ENCODE measurements around the gene GAST.

GAST gene

DNA sequence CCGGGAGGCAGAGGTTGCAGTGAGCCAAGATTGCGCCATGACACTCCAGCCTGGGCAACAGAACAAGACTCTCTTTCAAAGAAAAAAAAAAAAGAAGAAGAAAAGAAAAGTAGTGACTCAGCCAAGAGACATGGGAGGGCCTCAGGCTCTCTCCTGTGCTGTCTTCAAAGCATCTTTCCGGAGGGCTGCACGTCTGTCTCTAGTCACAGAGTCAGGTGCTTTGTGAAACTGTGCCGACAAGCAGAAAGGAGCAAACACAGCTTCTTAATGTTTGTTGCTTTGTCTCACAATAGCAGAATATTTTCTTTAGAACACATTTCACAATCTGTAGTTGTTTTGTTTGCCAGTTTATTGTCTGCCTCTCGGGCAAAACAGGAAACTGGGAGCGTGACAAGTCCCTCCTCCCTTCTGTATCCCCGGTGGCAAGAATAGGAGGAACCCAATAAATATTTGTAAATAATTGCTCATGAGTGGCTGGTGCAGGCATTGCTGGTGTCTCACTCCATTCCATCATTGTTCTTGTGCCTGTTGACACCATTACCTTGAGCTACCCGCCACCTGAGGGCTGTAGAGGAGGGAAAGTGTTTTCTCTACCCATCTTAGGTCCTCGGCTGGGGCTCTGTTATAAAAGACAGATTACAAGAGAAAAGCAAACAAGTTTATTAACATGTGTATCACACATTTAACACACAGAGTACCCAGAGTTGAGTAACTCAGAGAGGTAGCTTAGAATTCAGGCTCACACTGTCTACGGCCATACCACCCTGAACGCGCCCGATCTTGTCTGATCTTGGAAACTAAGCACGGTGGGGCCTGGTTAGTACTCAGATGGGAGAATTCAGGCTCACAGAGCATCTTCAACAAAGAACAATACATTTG lies 5.5 kb downstream of the GAST start:
- no peak for DNase-seq

DNA sequence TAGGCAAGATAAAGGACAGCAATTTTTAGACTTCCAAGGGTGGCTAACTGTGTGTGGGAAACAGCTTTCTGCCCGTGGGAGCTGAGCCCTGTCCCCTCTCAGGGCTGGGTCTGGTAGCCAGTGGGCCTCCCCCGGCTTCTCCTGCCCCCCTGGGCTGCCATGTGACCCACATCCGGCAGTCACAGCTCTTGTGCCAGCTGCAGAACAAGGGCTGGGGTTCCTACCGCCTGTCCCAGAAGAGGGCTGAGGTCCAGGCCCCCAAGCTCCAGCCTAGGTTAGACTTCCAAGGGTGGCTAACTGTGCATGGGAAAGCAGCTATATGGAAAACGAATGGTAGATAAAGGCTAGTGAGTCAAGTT lies 6.1 kb downstream of the GAST start:
- DNase-seq, result no peak

DNA sequence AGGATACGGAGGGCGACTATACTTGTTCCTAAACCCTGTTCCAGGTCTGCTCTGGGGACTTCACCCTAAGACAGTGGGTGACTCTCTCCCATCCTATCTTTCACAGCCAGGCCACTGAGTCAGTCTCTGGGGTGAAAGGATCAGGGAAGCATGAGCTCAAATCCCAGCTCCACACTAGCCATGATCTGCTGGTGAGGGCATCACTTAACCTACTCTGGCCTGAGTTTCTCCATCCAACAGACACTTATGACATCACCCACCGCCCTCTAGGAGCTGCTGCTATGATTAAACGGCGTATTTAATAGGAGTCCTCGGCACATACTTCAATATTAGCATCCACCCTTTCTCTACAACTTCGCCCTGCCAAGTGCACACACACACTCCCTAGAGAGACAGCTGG lies 10.1 kb downstream of the GAST start:
- DNase-seq, result no peak

DNA sequence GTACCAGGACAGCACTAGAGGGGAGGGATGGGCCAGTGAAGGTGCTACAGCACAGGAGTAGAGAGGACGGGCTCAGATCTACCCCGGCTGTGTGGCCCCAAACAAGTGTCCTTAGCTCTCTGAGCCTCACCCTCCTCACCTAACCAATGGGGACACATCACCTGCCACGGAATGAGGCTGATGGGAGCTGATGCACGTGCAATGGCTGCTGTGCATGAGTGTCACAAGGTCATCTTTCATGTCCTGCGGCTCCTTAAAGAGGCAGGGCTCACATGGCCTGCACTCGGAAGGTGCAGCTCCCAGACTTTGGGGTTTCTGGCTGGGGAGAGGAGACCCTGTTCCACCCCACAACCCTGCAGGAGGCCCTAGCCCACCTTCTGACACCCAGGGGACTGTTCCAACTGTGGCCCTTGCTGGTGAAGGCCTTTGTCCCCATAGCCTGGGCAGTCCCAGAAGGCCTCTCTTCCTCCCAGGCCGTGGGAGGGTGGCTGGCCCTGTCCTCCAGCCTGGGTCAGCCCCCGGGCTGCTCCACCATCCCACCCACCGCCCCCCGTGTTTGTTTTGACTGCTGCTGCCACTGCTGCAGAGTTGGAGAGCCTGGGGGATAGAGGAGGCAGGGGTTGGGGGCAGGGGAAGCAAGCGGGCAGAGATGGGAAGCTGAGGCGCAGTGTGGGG lies 11.8 kb downstream of the GAST start:
- DNase-seq, result no peak

DNA sequence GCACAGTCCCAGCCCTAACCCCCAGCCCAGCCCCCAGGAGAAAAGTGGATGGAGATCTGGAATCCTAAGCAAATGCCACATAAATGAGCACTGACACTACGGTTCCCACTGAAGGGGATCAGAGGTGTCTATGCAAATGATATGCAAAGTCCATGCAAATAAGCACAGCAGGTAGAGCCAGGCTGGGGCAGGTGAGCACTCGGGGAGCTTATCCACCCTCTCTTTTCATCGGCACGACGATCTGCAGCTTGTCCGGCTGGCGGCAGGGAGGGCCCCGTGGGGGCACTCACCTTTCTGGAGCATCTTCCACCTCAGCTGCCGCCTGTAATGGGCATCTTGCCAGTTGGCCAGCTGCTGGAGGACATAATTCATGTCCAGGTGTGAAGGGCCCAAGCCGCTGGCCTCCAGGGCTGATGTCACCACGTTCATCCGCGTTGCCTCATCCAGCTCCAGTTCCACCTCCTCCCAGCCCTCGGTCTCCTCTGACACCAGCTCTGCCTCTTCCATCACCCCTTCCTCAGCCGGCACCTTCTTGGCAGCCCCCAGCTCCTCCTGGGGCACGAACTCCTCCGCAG lies 12.4 kb downstream of the GAST start:
- peak; percentile 61 for DNase-seq

DNA sequence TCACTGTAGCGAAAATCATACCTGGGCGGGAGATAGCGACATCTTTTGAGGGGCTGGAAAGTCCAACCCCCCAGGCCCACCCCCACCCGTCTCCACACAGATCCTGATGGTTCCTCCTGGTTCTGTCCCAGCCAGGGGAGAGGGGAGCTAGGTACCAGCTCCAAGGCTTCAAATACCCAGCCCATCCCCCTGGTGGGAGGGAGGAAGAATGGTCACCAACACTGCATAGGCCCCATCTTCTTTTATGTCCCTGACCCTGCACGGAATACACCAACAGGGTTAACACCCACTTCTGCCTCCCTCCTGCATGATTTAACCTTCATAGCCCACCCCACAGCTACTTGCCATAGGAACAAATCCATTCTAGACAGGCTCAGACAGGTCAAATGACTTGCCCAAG lies 13.0 kb downstream of the GAST start:
- no peak for DNase-seq

DNA sequence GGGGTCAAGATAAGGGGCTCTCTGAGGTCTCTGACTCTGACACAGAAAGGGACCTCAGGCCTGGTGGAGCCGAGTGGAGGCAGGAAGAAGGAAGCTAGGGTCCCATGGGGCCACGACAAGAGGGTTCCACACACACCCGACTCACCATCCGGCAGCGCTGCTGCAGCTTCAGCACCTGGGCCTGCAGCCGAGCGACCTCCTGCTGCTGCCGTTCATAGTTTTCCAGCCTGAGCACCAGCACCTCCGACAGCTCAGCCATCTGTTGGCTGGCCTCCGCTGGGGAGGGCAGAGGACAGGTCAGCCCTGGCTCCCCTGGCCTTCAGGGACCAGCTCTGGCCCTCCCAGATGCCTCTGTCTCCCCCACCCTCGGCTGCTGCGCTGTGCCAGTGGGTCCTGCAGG lies 15.9 kb downstream of the GAST start:
- DNase-seq, result no peak

DNA sequence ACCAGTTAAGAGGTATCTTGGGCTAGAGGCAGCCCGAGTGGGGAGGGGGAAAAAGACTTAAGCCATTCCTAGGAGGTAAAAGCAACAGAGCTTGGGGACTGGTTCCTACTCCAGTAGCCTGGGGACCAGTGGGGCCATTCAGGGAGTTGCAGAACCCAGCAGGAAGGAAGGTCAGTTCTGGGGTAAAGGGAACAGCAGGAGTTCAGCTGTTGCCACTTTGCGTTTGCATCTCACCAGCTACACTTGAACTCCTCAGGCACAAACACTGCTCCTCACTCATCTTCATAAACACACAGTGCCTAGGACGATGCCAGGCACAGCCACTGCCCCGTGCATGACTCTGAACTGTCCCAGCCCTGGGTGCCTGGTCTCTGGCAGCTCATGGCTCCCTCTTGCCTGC lies 18.3 kb downstream of the GAST start:
- no peak for DNase-seq

DNA sequence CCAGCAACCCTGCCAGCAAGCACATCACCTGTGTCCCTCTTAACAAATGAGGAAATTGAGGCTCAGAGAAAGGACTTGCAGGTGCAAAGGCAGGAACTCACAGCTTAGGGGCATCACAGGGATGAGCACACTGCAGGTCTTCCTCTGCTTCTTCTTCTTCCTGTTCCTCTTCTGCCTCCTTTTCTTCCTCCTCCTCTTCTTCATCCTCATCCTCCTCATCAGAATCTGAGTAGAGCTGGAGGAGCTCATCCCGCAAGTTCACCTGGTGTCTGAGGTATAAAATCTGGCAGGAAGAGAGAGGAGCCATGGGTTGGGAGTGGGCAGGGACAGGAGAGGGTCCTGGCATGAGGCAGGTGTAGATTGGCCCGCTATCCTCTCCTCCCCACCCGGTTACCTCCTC lies 19.7 kb downstream of the GAST start:
- DNase-seq, result no peak

DNA sequence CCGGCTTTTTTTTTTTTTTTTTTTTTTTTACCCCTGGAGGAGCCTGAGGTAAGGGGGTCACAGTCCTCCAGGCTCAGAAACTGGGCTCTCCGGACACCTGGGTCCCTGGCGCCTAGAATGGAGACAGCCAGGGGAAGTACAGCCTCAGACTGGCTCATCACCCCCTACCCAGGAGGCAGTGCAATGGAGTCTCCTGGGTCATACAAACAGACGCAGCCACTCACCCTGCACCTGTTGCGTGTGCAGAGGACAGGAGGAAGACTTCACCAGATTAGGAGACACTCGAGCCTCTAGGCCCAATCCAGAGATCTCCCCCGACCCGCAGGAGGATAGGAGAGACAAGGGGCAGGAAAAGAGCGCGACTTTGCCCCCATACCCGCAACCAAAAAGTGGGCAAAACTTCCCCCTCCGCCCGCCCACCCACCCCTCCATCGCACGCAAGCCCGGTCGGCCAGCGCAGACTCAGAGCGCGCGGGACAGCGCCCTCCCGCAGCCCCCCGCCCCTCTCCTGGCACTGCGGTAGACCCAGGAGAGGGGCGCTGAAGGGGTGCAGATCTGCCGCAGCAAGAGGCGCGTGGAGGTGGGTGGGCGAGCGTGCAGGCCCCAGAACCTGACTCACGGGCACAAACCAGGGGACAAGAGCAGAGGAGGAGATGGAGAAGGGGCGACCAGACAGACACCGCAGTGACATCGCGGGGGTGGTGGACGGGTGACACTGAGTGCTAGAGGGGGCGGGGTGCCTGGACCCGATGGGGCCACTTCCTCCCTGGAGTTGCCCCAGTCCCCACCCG lies 21.4 kb downstream of the GAST start:
- no peak for DNase-seq

DNA sequence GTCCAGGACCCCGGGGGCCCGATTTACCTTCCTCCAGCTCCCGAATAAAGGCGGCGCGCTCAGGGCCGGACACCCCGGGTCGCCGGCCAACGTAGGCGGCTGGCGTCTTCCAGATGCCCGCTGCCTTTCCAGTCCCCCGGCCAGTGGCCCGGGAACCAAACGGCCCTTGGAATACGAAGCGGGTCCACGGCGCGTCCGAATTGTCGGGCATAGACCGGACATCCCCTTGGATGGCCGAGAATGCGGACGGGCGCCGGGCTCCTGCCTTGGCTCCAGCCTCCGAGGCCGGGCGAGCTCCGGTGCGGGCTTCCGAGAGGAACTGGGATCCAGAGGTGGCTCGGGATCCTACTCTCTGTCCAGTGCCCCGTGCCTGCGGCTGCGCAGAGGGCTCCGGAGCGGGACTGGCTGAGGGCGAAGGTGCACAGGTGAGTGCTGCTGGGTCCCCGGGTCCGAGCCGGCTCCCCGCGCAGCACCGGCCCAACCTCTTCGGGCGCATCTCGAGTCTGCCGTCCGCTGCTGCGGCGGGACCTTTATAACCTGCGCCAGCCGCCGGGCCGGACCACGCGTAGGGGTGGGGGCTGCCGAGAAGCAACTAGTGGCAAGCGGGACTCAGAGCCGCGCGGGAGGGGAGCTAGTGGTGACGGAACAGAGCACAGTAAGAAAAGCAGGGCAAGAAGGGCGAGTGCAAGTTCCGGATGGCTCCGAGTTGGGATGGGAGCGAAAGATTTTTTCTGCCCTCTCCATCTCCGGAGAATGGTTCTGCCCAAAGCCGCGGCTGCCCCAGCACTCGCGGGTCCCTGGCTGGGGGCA lies 22.2 kb downstream of the GAST start, which contains the start of gene HAP1:
Gene HAP1, minus strand, starts transcription at position 505 of the 810 bp plus-strand sequence. Its CDS starts 9 bp downstream, at position 496.
- no peak for DNase-seq

DNA sequence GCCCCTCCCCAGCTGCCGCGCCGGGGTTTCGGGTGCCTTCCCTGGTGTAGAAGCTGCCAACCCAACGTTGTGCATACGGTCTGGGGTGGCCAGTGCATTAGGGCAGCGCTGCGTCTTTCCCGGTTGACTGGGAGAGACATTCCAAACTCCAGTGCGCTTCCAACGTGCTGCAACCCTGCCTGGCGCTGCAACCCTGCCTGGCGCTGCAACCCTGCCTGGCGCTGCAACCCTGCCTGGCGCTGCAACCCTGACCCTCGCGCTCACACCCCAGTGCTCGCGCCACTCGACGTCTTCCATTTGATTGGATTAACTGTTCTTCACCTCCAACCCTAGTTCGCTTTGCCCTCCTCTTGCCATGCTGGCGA lies 22.8 kb downstream of the GAST start:
- no peak for DNase-seq

DNA sequence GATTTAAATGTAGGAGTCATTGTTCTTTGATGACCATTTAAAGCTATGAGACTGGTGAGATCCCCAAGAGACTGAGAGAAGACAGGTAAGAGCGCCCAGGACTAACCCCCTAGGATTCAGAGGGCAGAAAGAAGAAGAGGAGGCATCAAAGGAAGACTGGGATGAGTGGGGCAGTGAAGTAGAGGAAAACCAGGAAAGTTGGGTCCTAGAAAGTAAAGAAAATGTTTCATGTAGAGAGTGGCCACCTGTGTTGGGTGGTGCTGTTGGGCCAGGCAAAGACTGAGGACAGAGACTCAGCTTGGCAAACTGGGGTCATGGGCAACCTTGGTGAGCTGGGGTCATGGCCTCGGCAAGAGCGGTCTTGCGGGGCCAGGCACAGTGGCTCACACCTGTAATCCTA lies 23.6 kb downstream of the GAST start:
- no peak for DNase-seq

DNA sequence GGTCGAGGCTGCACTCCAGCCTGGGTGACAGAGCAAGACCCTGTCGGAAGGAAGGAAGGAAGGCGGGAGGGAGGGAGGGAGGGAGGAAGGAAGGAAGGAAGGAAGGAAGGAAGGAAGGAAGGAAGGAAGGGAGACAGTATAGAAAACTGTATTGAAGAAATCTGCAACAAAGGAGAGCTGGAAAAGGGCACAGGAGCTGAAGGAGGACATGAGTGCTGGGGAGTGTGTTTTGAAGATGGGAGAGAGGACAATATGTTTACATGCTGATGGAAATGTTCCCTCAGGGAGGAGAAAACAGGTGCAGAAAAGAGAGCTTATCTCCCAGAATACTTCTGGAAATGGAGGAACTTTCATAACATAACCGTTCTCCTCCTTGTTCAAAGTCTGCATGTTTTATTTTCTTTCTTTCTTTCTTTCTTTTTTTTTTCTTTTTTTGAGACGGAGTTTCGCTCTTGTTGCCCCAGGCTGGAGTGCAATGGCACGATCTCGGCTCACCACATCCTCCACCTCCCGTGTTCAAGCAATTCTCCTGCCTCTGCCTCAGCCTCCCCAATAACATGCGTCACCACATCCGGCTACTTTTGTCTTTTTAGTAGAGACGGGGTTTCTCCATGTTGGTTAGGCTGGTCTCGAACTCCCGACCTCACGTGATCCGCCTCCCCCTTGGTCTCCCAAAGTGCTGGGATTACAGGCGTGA lies 25.0 kb downstream of the GAST start:
- DNase-seq, result no peak

DNA sequence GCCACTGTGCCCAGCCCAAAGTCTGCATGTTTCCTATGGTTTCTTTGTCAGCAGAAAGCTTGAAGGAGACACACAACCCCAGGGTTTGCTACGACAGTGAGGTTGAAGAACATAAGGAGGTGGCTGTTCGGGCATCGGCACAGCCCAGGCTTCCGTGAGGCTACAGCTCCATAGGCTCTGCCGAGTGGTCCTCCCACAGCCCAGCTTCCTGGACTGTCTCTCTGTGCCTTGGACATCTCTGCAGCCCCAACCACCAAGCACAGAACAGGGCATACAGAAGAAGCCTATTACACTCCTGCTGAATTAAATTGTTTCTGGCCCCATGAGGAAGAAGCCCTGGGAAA lies 25.5 kb downstream of the GAST start:
- no peak for DNase-seq

DNA sequence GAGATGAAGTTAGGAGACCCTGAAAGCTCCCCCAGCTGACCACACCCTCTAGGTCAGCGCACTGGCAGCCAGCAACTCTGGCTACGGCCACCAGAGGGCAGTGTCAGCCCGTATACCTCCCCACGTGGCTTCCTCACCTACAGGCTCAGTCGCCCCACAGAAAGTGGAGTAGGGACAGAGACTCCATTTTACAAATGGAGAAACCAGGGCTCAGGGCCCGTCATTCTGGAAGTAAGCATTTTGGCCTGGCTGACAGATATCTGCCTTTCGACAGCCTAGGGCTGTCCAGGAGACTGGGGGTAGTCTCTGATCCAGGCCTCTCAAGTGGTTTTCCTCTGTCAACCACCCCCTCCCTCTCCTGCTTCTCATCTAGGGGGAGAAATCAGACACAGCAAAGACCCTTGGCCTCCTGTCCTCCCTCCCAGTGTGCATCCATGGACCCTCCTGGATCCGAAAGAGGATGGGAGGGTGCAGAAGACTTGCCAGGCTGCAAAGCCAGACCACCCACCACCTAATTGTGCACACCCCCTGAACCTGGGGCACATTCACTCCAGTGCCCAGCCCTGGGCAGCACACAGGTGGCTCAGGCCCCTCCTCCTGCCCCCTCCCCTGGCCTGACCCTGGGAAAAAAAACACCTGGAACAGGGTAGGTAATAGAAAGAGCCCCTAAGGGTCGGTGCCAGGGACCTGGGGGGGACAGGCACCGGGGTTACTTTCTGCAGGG lies 26.1 kb downstream of the GAST start:
- peak; percentile 56 for DNase-seq

DNA sequence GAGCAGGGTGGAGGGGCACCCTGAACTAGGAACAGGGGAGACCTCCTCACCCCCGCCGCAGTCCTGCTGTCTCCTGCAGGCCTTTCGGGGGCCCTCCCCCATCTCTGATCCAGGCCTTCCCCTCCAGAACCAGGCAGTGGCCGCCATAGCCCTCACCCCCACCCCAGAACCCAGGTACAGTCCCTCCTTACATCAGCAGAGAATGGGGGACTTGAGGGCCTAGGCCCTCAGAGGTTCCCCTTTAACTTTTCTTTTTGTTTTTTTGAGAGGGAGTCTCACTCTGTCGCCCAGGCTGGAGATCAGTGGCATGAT lies 26.6 kb downstream of the GAST start:
- DNase-seq, result no peak

DNA sequence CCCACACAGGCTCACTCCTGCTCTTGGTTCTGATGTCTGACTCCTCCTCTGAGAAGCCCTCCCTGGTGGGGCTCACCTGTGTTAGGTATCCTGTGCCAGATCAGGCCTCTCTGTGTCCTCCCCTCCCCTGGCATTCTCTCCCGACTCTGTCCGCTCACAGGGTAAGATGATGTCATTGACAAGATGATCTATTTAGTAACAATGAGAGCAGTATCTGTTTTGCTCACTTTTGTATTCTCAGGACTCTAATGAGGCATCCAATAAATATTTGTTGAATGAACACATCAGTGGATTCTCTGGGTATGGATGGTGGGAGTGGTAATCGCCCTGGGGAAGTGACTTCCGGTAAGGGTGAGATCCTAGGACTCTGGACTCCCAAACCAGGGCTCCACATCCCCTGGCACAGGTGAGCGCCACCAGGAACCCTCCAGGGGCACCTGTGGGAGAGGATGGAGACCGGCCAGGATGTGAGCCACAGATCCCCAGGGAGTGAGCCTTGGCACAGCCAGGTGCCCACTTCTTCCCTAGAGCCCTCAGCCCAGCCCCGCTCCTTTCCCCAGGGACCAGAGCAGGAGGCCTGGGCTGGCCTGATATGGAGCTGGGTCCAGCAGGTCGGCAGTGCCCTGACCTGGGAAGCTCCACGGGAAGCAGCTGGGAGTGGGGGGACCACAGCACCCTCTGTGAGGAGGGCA lies 27.7 kb downstream of the GAST start:
- DNase-seq, result peak; percentile 12

DNA sequence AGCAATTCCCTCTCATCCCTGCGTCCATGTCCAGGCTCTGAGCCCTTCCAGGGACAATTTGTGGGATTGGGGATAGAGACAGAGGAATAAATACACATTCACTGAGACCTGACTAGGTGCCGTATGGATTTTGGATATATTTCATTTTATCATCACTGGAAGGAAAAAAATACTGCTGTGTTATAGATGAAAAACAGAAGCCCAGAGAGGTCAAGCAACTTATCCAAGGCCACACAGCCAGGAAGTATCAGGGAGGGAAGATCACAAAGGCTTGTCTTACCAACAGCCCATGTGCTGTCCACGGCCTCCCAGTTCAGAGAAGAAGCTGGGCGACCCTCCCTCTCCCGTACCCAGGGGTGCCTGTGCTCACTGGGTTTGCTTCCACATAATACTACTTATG lies 28.4 kb downstream of the GAST start:
- DNase-seq, result no peak

DNA sequence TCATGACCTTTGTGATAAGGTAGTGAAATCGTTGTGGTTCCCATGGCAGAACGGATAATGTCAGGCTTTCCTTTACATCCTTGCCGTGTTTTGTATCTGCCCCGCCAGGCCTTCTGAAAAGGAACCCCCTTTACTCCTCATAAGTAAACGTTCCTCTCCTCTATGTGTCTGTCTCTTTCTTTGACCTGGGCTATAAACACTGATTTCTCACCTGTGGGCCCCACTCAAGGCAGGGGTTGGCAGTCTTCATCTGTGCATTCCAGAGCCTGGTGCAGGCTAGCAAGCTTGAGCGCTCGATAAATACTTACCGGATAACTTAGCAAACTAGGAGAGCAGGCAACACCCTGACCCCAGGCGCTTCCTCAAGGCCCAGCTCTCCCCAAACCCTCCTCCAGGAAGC lies 29.6 kb downstream of the GAST start:
- DNase-seq, result no peak

DNA sequence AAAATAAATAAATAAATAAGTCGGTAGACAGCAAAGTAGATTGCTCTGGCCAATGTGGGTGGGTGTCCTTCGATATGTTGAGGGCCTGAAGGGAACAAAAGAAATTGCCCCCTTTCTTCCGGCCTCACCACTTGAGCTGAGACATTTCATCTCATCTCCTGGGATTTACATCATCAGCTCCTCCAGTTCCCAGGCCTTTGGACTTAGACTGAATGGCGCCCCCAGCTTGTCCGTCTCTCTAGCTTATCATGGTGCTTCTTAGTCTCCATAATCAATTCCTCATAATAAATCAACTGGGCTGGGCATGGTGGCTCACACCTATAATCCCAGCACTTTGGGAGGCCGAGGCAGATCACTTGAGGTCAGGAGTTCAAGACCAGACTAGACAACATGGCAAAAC lies 36.1 kb downstream of the GAST start:
- no peak for DNase-seq
